Measurements from ENCODE around the gene GSTK1. TPM values are rescaled to one million over a fixed set of nuclear protein-coding genes. Genes with fewer than 3 reads are reported as not detected.

GSTK1 gene
- polyA plus RNA-seq, 1 of the 3 experiments (the other 2 are of a cell fraction) = 299 TPM

DNA sequence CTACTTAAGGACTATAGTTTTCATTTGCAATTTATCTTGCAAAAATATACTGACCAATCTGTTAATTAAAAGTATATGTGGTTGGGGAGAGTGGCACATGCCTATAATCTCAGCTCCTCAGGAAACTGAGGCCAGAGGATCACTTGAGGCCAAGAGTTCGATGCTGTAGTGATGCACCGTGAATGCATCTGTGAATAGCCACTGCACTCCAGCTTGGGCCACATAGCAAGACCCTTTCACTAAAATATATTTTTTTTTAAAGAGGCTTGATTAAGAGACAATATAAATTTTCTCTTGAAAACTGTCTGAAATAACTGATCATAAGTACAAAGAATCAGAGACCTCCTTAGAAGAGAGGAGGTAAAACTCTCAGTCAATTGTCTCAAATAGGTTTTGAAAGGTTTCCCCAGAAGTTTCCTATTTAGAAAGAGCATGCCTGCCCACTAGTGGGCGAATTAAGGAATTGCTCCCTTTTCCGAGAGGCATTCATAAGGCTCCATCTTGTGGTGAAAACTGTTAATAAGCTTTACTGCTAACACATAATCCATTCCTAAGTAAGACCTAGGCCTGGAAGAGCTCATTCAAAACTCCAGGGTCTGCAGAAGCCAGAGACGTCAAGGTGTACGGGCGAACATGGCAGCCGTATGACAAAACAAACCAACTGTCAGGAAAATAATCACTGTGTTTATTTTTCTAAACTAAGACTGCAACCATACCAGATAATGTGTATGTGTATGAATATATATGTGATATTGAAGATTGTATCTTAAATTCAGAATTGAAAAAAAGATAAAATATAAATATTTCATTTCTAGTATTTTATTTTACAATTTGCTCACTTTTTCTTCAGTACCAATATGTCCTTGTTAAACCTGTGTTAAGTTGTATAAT is 48.2 kb upstream of the GSTK1 start:
- Histone ChIP-seq H3K36me3 (replicated peaks in 1 of 2; ENCODE audit: control insufficient read depth in 1 of 2, insufficient read depth in 2 of 2, low read length in 1 of 2) (no peaks in the 10 kb centered on the region), H3K9me3 (no peaks in the 10 kb centered on the region), H3K9ac (no peak overlapping the region), H3K79me2 (ENCODE audit: insufficient read depth) (no peaks in the 10 kb centered on the region), H3K27me3 (ENCODE audit: insufficient read depth) (peaks cover 7% of the 10 kb centered on the region; the same call in 1 of the 2 replicates), H4K20me1 (ENCODE audit: insufficient read depth) (no peaks in the 10 kb centered on the region), H3K9me2 (no peaks in the 10 kb centered on the region), H3K4me2 (no peak overlapping the region), H3F3A (replicated peaks; ENCODE audit: insufficient read depth) (no peaks in the 10 kb centered on the region), H3K27ac (ENCODE audit: low read depth in 2 of 2, low read length in 1 of 2) (no peak overlapping the region), H3K4me3 (ENCODE audit: low read depth in 2 of 2, low read length in 1 of 2) (no peak overlapping the region; a peak in 1 of 4 replicates), H2AFZ (ENCODE audit: low read depth) (no peak overlapping the region), H3K4me1 (ENCODE audit: control insufficient read depth in 1 of 2, insufficient read depth in 2 of 2, low read depth in 1 of 2, low read length in 1 of 2) (no peaks in the 10 kb centered on the region)
- ChIA-PET CTCF (interaction anchor here (0.5 to 11.5 kb wide), 132 partner anchors 9 to 911 kb away, joined by 3 to 450 read pairs (median 4); partner anchors contain the start of genes EPHB6 and TAS2R39), POLR2A (no interaction called here)
- peak; percentile 77 for DNase-seq
- WGBS (ENCODE audit: low lambda C conversion rate) = 8% methylated on average over 8 of the region's 8 CpGs
- TF ChIP-seq FOXJ3 (CRISPR knock-in tag; IDR thresholded peaks at IDR 0.05) (no peak), CHD2 (IDR thresholded peaks at IDR 0.05; ENCODE audit: low read length, partially characterized antibody) (no peak), RFX5 (IDR thresholded peaks at IDR 0.05; ENCODE audit: low read length) (peak; percentile 64; the same call in 1 of the 2 replicates), EP300 (IDR thresholded peaks at IDR 0.05; ENCODE audit: borderline replicate concordance in 1 of 2, low read depth in 1 of 2, low read length in 1 of 2) (no peak), TEAD4 (IDR thresholded peaks at IDR 0.05; ENCODE audit: borderline replicate concordance, insufficient read depth) (no peak), TCF12 (IDR thresholded peaks at IDR 0.05) (no peak), GABPA (IDR thresholded peaks at IDR 0.05; ENCODE audit: low read depth) (no peak), FOSL2 (IDR thresholded peaks at IDR 0.05; ENCODE audit: borderline replicate concordance, low read depth) (no peak), YY1 (IDR thresholded peaks at IDR 0.05; ENCODE audit: low read depth) (no peak), POLR2AphosphoS5 (IDR thresholded peaks at IDR 0.05; ENCODE audit: low read depth, low read length) (no peak), ELF1 (IDR thresholded peaks at IDR 0.05) (no peak), RCOR1 (IDR thresholded peaks at IDR 0.05; ENCODE audit: low read length) (0 out of 2 replicates have a peak, but pooled peaks have one; percentile 56), EZH2phosphoT487 (IDR thresholded peaks at IDR 0.05; ENCODE audit: borderline replicate concordance, low read depth) (no peak), MEF2A (IDR thresholded peaks at IDR 0.05; ENCODE audit: borderline replicate concordance, low read depth) (no peak), FOXM1 (IDR thresholded peaks at IDR 0.05; ENCODE audit: low read depth) (no peak), RAD21 (IDR thresholded peaks at IDR 0.05; ENCODE audit: low read length) (peak; percentile 100), JUND (IDR thresholded peaks at IDR 0.05) (no peak), NFIC (IDR thresholded peaks at IDR 0.05; ENCODE audit: borderline replicate concordance) (no peak)
- TF ChIP-seq, protein P1, sequence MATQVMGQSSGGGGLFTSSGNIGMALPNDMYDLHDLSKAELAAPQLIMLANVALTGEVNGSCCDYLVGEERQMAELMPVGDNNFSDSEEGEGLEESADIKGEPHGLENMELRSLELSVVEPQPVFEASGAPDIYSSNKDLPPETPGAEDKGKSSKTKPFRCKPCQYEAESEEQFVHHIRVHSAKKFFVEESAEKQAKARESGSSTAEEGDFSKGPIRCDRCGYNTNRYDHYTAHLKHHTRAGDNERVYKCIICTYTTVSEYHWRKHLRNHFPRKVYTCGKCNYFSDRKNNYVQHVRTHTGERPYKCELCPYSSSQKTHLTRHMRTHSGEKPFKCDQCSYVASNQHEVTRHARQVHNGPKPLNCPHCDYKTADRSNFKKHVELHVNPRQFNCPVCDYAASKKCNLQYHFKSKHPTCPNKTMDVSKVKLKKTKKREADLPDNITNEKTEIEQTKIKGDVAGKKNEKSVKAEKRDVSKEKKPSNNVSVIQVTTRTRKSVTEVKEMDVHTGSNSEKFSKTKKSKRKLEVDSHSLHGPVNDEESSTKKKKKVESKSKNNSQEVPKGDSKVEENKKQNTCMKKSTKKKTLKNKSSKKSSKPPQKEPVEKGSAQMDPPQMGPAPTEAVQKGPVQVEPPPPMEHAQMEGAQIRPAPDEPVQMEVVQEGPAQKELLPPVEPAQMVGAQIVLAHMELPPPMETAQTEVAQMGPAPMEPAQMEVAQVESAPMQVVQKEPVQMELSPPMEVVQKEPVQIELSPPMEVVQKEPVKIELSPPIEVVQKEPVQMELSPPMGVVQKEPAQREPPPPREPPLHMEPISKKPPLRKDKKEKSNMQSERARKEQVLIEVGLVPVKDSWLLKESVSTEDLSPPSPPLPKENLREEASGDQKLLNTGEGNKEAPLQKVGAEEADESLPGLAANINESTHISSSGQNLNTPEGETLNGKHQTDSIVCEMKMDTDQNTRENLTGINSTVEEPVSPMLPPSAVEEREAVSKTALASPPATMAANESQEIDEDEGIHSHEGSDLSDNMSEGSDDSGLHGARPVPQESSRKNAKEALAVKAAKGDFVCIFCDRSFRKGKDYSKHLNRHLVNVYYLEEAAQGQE (IDR thresholded peaks at IDR 0.05; ENCODE audit: low read depth, low read length) = 0 out of 2 replicates have a peak, but pooled peaks have one; percentile 40
- TF ChIP-seq, protein P2, sequence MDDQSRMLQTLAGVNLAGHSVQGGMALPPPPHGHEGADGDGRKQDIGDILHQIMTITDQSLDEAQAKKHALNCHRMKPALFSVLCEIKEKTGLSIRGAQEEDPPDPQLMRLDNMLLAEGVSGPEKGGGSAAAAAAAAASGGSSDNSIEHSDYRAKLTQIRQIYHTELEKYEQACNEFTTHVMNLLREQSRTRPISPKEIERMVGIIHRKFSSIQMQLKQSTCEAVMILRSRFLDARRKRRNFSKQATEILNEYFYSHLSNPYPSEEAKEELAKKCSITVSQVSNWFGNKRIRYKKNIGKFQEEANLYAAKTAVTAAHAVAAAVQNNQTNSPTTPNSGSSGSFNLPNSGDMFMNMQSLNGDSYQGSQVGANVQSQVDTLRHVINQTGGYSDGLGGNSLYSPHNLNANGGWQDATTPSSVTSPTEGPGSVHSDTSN (IDR thresholded peaks at IDR 0.05) = peak; percentile 28; the same call in 1 of the 2 replicates
- TF ChIP-seq, protein P3, sequence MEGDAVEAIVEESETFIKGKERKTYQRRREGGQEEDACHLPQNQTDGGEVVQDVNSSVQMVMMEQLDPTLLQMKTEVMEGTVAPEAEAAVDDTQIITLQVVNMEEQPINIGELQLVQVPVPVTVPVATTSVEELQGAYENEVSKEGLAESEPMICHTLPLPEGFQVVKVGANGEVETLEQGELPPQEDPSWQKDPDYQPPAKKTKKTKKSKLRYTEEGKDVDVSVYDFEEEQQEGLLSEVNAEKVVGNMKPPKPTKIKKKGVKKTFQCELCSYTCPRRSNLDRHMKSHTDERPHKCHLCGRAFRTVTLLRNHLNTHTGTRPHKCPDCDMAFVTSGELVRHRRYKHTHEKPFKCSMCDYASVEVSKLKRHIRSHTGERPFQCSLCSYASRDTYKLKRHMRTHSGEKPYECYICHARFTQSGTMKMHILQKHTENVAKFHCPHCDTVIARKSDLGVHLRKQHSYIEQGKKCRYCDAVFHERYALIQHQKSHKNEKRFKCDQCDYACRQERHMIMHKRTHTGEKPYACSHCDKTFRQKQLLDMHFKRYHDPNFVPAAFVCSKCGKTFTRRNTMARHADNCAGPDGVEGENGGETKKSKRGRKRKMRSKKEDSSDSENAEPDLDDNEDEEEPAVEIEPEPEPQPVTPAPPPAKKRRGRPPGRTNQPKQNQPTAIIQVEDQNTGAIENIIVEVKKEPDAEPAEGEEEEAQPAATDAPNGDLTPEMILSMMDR (IDR thresholded peaks at IDR 0.05) = peak; percentile 100
- TF ChIP-seq, protein P4, sequence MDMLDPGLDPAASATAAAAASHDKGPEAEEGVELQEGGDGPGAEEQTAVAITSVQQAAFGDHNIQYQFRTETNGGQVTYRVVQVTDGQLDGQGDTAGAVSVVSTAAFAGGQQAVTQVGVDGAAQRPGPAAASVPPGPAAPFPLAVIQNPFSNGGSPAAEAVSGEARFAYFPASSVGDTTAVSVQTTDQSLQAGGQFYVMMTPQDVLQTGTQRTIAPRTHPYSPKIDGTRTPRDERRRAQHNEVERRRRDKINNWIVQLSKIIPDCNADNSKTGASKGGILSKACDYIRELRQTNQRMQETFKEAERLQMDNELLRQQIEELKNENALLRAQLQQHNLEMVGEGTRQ (IDR thresholded peaks at IDR 0.05; ENCODE audit: borderline replicate concordance, low read depth, low read length) = no peak
- TF ChIP-seq, protein P5, sequence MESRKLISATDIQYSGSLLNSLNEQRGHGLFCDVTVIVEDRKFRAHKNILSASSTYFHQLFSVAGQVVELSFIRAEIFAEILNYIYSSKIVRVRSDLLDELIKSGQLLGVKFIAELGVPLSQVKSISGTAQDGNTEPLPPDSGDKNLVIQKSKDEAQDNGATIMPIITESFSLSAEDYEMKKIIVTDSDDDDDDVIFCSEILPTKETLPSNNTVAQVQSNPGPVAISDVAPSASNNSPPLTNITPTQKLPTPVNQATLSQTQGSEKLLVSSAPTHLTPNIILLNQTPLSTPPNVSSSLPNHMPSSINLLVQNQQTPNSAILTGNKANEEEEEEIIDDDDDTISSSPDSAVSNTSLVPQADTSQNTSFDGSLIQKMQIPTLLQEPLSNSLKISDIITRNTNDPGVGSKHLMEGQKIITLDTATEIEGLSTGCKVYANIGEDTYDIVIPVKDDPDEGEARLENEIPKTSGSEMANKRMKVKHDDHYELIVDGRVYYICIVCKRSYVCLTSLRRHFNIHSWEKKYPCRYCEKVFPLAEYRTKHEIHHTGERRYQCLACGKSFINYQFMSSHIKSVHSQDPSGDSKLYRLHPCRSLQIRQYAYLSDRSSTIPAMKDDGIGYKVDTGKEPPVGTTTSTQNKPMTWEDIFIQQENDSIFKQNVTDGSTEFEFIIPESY (IDR thresholded peaks at IDR 0.05; ENCODE audit: borderline replicate concordance, low read depth) = no peak
